BJ (cell line): Measurements from ENCODE around the gene CFAP74. TPM values are rescaled to one million over a fixed set of nuclear protein-coding genes. Genes with fewer than 3 reads are reported as not detected.

Experiments
- CTCF ChIA-PET: fragments of 350-600 bp; formaldehyde crosslinking; extraction: SDS; loops from one replicate; lab custom pipeline; 2021; ENCODE audit warnings: antibody characterized with exemption, inconsistent platforms; lab: Yijun Ruan, JAX
- POLR2A ChIA-PET: fragments of 300-600 bp; sonication (Branson Sonifier 250); formaldehyde crosslinking; extraction: SDS; loops from one replicate; lab custom pipeline; 2021; ENCODE audit warnings: antibody characterized with exemption; lab: Charles Lee
- DNase-seq: peaks from one replicate; pipeline ENCODE4 v3.0.0-alpha.2; 2011; ENCODE audit warnings: low read depth
- H3K27me3 ChIP-seq: 2 replicates; pipeline ENCODE4 v1.6.0; 2011; ENCODE audit warnings: low read length; ENCODE audit not compliant: control insufficient read depth, insufficient read depth
- H3K36me3 ChIP-seq: 2 replicates; pipeline ENCODE4 v1.5.1; 2011; ENCODE audit warnings: low read length; ENCODE audit not compliant: control insufficient read depth, insufficient read depth
- H3K4me3 ChIP-seq: 2 replicates; pipeline ENCODE4 v1.5.1; 2011; ENCODE audit warnings: low read depth, mild to moderate bottlenecking, control low read depth, low read length
- CTCF ChIP-seq: IDR thresholded peaks from 2 replicates; pipeline ENCODE4 v1.5.1; 2011; ENCODE audit warnings: low read depth, mild to moderate bottlenecking, control low read depth, inconsistent platforms, low read length, moderate library complexity; ENCODE audit not compliant: insufficient read depth
- polyA plus RNA-seq: library from polyadenylated mRNA; depleted of rRNA; stranded (reverse); fragments of >200 nt; gene quantifications from 2 replicates; pipeline ENCODE4 v1.2.3, GENCODE V29; 2011

The CFAP74 gene
- polyA plus RNA-seq, 1 experiment, result not detected

GRCh38 chr1:2043886-2044285, 40.3 kb upstream of the CFAP74 start:
- H3K36me3 ChIP-seq, result no peaks in the 10 kb centered on the region
- POLR2A ChIA-PET, result interaction anchor here (1.0 kb wide), 1 partner anchor 428 kb away, joined by 3 read pairs; the partner anchor contains the start of gene MIB2
- TF ChIP-seq CTCF, result no peak
- H3K27me3 ChIP-seq, result peaks cover 10% of the 10 kb centered on the region
- no peak overlapping the region for H3K4me3 ChIP-seq
- no peak for DNase-seq
- CTCF ChIA-PET, result interaction anchor here (0.5 to 5.3 kb wide), 21 partner anchors 8 to 430 kb away, joined by 3 to 50 read pairs (median 6); partner anchors contain the start of genes CFAP74 and GABRD

- CTCF ChIA-PET, result interaction anchor here (1.7 to 5.3 kb wide), 12 partner anchors 7 to 136 kb away, joined by 6 to 50 read pairs (median 13); partner anchors contain the start of gene CFAP74
- POLR2A ChIA-PET, result no interaction called here
- DNase-seq, result no peak
- Histone ChIP-seq H3K4me3 (no peak overlapping the region), H3K27me3 (peaks cover 6% of the 10 kb centered on the region), H3K36me3 (no peaks in the 10 kb centered on the region)
- no peak for TF ChIP-seq CTCF
Measured at GRCh38 chr1:2042830-2043773, 39.5 kb upstream of the CFAP74 start.

GRCh38 chr1:2041887-2042286, 38.3 kb upstream of the CFAP74 start:
- no peak for TF ChIP-seq CTCF
- Histone ChIP-seq H3K36me3 (no peaks in the 10 kb centered on the region), H3K27me3 (peaks cover 4% of the 10 kb centered on the region), H3K4me3 (no peak overlapping the region)
- DNase-seq, result no peak
- ChIA-PET CTCF (interaction anchor here (5.3 kb wide), 1 partner anchor 81 kb away, joined by 50 read pairs; no protein-coding TSS in a partner anchor), POLR2A (no interaction called here)

- no peaks in the 10 kb centered on the region for H3K36me3 ChIP-seq
- ChIA-PET POLR2A (no interaction called here), CTCF (interaction anchor here (5.3 kb wide), 1 partner anchor 81 kb away, joined by 50 read pairs; no protein-coding TSS in a partner anchor)
- no peak for DNase-seq
- no peak overlapping the region for H3K4me3 ChIP-seq
- TF ChIP-seq CTCF, result no peak
- H3K27me3 ChIP-seq, result peaks cover 4% of the 10 kb centered on the region
Measured at GRCh38 chr1:2041305-2041704, 37.7 kb upstream of the CFAP74 start.

GRCh38 chr1:2039251-2039650, 35.7 kb upstream of the CFAP74 start:
- Histone ChIP-seq H3K27me3 (peaks cover 4% of the 10 kb centered on the region), H3K4me3 (no peak overlapping the region), H3K36me3 (no peaks in the 10 kb centered on the region)
- POLR2A ChIA-PET, result no interaction called here
- CTCF ChIA-PET, result no interaction called here
- DNase-seq, result no peak
- no peak for TF ChIP-seq CTCF
